Astrocyte of the hippocampus (primary cell): ENCODE results near the gene ITIH1.
"Not testable (repeated sequence)": the region's sequence is repeated elsewhere in the genome, so short reads cannot be mapped to it uniquely, and the experiment has no call there.

ENCODE experiments used
- DNase-seq: peaks from one replicate; pipeline ENCODE4 v3.0.0; 2011; ENCODE audit warnings: low read depth, low spot score

Gene ITIH1, protein sequence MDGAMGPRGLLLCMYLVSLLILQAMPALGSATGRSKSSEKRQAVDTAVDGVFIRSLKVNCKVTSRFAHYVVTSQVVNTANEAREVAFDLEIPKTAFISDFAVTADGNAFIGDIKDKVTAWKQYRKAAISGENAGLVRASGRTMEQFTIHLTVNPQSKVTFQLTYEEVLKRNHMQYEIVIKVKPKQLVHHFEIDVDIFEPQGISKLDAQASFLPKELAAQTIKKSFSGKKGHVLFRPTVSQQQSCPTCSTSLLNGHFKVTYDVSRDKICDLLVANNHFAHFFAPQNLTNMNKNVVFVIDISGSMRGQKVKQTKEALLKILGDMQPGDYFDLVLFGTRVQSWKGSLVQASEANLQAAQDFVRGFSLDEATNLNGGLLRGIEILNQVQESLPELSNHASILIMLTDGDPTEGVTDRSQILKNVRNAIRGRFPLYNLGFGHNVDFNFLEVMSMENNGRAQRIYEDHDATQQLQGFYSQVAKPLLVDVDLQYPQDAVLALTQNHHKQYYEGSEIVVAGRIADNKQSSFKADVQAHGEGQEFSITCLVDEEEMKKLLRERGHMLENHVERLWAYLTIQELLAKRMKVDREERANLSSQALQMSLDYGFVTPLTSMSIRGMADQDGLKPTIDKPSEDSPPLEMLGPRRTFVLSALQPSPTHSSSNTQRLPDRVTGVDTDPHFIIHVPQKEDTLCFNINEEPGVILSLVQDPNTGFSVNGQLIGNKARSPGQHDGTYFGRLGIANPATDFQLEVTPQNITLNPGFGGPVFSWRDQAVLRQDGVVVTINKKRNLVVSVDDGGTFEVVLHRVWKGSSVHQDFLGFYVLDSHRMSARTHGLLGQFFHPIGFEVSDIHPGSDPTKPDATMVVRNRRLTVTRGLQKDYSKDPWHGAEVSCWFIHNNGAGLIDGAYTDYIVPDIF

DNA sequence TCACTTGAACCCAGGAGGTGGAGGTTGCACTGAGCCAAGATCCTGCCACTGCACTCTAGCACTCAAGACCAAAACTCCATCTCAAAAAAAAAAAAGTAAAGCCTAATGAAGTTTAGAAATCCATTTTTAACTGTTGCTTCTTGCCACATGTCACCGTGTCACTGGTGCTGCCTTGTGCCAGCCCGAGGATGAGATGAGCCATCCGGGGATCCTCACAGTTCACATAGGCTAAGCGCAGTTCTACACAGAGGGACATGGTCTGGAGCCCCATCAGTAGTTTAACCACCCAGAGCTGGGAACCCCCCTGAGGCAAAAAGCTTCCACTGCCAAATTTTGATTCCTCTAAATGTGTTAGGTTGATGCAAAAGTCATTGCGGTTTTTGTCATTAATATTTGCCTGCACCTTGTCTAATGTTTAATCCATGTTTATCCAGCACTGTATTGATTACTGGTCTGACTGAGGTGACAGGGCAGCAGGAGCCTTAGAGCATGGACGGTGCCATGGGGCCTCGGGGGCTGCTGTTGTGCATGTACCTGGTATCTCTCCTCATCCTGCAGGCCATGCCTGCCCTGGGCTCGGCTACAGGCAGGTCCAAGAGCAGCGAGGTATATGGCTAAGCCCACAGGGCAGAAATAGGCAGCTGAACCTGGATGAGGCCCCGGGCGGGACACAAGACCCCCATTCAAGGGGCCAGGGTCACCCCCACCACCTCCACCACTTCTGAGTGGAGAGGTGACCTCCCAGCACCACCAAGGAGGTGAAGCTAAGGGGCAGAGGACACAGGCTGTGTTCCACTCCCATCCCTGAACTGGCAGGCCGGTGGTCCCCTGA lies at the start of gene ITIH1:
TSS of gene ITIH1 (plus strand) at position 473 of the 832 bp plus-strand sequence. CDS start at position 490, 17 bp downstream.
- DNase-seq = no peak

DNA sequence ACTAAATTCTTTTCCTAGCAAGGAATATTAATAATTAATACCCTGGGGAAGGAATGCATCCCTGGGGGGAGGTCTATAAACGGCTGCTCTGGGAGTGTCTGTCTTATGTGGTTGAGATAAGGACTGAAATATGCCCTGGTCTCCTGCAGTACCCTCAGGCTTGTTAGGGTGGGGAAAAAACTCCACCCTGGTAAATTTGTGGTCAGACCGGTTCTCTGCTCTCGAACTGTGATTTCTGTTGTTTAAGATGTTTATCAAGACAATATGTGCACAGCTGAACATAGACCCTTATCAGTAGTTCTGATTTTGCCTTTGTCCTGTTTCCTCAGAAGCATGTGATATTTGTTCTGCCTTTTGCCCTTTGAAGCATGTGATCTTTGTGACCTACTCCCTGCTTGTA lies 48.6 kb upstream of the ITIH1 start:
- not testable (repeated sequence) for DNase-seq

DNA sequence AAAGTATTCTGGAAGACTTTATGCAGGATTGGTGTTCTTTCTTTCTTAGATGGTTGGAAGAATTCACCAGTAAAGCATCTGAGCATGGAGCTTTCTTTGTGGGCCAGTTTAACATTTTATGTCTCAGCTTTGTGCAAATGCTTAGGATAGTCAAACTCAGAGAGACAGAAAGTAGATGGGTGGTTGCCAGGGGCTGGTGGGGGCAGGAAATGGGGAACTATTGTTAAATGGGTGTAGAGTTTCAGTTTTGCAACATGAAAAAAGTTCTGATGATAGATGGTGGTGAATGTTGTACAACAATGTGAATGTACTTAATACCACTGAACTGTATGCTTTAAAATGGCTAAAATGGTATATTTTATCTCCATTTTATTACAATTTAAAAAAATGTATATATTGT lies 46.7 kb upstream of the ITIH1 start:
- DNase-seq = no peak

DNA sequence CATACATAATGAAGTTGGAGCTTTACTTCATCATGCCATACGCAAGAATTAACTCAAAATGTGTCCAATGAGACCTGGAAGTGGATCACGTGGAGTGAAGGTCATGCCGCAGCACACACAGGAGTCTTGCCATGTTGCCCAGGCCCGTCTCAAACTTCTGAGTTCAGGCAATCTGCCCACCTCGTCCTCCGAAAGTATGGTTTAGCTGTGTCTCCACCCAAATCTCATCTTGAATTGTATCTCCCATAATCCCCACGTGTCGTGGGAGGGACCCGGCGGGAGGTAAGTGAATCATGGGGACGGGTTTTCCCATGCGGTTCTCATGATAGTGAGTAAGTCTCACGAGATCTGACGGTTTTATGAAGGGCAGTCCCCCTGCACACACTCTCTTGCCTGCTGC lies 45.8 kb upstream of the ITIH1 start:
- DNase-seq = no peak

DNA sequence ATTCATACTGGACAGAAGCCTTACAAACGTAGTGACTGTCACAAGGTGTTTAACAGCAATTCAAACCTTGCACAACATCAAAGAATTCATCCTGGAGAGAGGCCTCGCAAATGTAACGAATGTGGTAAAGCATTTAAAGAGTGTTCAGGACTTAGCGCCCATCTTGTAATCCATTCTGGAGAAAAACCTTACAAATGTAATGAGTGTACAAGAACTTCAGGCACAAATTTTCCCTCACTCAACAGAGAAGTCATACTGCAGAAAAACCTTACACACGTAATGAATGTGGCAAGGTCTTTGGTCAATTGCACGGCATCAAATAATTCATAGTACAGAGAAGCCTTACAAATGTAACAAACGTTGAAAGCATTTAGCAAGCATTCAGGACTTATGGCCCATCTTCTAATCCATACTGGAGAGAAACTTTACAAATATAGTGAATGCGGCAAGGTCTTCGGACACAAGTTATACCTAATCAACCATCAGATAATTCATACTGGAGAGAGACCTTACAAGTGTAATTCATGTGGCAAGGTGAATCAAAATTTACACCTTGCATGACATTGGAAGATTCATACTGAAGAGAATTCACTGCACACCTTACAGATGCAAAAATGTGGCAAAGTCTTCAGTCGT lies 44.0 kb upstream of the ITIH1 start:
- DNase-seq = no peak

DNA sequence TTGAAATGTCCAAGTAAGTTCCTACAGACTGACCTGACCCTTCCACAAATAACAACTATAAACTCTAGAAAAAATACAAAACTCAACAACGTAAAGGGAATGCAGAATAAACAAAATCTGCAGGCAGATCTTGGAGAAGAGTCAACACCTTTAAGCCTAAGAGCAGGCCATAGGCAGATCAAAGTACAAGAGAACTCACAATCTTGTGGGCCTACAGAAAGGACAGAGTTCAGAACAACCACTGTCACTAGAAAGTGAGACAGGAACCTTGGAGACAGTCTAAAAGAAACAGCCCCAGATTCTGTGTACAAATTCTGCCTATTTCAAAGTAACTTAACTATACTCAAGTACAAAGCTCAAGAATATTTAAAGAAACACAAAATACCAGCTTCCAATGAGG lies 37.7 kb upstream of the ITIH1 start:
- no peak for DNase-seq

DNA sequence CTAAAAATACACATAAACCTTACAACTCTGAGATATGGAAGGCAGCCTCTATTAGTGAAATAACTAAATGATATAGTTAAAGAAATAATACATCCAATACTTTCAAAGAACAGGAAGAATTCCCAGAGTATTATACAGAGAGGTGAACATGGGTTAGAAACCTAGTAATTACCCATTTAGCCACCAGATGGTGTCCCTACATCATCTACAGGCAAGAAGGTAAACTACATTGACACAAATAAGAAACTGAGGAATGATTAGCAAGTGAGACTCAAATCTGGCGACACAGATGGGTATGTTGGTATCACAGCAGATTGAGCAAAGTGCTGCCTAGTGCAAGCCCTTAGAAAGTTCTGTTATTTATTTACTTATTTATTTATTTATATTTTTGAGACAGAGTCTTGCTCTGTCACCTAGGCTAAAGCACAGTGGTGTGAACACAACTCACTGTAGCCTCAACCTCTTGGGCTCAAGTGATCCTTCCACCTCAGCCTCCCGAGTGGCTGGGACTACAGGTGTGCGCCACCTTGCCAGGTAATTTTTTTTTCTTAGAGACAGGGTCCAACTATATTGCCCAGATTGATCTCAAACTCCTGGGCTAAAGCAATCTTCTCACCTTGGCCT lies 34.9 kb upstream of the ITIH1 start:
- DNase-seq = peak; percentile 59

DNA sequence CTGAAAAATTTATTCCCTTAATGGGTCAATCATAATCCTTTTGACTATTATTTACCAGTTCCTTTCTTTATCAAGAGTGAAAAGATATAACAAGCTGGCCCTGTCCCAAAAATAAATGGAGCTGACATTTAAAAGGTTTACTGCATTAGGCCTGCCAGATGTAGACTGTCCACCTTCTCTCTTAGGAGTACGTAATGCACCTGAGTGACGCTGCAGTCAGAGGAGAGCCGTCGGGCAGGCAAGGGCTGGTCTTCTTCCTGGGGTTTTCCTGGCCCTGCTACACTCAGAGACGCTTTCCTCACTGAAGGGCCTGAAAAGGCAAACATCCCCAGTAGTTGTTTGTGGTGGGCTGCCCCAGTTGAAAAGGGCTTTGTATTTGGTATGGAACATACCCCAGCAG lies 34.2 kb upstream of the ITIH1 start:
- DNase-seq = no peak

DNA sequence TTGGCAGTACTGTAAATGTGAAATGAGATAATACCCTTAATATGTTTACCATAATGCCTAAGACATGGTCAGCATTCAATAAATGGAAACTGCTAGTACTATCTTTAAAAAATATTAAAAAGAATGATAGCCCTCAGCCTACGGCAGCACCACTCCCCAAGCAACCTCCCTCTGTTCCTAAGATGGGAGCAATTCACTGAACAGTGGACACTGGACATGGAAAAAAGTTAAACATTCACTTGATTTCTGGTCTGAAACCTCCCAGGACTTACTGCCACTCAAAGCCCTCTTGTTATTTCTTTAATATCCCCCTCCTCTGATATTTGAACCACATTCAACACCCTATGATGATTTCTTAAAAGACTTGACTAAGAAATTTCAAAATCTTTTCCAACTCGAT lies 33.7 kb upstream of the ITIH1 start:
- DNase-seq = no peak

DNA sequence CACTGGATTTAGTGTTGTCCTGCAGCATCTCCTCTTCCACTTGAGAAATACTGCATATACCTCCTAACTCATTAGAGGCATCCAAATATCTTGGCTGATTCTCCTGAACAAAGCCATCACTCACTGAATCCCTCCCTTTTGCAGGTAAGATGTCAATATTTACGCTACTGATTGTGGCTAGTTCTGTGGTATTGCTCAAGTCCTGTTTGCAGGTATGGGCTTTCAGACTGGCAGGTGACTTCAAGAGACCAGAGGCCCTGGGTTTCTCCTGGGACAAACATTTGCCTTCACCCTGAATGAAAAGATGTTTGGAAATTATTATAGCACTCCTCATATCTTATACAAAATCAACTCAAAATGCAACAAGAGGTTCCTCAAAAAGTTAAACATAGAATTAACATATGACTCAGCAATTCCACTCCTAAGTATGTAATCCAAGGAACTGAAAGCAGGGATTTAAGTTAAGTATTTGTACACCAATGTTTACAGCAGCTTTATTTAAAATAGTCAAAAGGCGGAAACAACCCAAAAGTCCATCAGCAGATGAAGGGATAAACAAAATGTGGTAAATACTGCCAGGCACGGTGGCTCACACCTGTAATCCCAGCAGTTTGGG lies 25.2 kb upstream of the ITIH1 start:
- DNase-seq = no peak

DNA sequence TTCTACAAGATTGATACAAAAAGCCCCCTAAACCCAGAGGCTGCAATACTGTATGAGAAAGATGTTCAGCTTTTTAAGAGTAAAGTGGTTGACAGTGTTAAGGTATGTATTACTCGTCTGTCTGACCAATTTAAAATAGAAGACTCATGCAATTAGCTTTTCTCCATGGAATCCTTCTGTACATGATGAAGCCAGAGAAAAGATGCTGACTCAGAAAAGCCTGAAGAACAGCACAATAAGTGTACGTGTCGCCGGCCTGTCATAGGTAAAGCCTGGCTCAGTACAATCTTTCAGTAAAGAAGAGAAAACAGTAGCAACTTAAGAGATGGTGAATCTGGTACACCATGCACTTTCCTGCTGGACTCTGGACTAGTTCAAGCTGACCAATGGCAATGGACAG lies 23.0 kb upstream of the ITIH1 start:
- DNase-seq = no peak

DNA sequence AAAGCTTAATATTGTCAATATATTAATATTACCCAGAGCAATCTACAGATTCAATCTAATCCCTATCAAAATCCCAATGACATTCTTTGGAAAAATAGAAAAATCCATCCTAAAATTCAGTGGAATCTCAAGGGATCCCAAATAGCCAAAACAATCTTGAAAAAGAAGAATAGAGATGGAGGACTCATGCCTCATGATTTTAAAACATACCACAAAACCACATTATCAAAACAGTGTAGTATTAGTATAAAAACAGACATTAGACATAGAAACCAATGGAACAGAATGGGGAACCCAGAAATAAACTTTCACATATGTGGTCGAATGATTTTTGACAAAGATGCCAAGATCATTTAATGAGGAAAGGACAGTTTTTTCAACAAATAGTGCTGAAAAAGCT lies 21.3 kb upstream of the ITIH1 start:
- DNase-seq = no peak

DNA sequence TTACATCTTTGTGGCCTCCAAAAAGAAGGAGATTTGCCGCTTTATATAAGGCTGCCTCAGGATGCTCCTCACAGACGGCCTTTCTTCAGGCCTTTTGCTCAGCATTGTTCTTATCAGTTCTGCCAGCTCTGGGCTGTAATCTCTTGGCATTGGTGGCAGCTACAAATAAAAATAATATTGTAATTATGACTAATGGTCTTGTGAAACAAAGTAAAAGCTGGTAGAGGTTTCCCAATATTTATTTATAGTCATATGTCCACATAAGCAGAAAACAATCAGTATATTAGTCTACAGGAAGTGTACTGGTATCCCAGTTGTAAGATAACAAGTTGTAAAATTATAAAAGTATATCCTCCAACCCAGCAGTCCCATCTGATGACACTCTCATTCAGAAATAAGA lies 13.9 kb upstream of the ITIH1 start:
- no peak for DNase-seq

DNA sequence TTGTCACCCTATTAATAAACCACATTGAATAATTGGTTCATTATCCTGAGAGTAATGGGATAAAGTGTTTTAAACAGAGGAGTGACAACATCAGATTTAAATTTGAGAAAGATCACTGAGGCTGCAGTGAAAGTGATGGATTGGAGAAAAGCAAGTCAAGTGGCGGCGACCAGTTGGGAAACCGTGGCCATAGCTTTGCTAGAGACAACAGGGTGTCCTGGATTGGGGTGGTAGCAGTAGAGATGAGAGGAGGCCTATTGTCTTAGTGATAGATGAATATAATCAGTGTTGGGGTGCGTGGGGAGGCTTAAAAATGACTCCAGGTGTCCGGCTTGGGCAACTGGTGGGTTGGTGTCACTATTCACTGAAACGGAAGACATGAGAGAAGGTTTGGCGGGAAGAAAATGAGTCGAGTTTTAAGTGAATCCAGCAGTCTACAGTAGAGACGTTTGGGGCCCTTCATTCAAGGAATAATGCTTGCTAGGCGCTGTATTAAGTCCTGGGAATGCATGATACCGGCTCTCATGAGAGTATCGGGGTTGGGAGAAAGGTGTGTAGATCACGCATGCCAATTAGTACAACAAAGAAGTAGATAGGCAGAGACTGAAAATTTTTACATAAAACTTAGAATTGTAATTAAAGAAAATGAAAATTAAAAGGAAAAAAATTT lies 7.5 kb upstream of the ITIH1 start:
- peak; percentile 21 for DNase-seq

DNA sequence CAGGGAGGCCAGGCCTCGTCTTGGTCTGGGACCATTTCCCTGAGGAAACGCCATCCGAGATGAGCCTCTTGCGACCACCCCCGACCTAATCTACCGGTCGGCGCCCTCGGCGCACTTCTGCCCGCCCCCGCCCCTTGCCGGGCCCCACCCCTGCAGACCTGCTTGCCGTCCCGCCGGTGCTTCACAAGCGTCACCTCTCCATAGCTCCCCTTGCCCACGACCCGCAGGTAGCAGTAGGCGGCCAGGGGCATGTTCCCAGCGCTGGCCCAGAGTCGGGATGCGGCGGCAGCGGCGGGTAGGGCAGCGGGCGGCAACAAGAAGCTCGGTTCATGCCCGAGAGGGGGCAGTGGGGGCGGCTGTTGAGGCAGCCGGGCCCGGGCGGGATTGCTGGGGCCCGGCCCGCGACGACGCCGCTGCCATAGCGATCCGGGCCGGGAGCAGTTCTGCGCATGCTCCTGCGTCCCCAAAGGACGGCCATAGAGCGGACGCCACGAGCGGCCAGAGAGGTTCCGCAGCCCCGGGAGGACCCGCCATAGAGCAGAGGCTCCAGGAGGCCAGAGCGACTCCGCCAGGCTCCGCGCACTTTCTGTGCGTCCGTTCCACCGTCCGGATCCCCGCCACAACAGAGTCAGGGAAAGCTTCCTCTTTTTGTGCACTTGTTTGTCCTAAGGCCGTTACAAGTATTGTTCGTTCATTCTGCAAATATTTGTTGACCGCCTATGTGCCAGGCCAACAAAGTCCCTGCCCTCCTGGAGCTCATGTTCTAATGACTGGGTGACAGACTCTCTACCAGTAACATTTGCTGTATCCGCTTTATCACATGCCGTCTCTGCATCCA lies 6.7 kb upstream of the ITIH1 start, which contains the start of gene NEK4:
TSS of gene NEK4 (minus strand) at position 445 of the 838 bp plus-strand sequence. CDS start at position 251, 194 bp downstream.
- peak; percentile 97 for DNase-seq

DNA sequence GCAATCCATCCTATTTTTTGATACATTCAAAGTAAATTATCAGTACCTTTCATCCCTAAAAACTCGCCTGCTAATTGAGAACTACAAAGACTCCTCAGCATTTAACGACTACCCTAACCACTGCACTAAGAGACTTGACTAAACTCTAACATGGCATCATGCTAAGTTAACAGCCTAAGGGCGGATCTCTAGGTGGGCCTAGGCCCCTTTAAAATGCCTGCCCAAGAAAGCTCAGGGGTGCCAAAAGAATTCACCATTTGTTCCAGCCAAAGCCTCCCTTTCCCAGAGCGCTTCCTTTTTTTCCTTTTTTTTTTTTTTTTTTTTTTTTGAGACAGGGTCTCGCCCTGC lies 6.1 kb upstream of the ITIH1 start:
- no peak for DNase-seq

DNA sequence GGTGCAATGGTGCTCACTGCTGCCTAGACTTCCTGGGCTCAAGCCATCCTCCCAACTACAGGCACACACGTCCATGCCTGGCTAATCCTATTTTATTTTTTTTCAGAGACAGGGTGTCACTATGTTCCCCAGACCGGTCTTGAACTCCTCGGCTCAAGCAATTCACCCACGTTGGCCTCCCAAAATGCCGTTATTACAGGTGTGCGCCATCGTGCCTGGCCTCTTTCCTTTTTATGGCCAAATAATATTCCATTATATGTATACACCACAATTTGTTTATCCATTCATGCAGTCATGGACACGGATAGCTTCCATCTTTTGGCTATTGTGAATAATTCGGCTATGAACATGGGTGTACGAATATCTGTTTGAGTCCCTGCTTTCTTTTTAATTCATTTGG lies 5.7 kb upstream of the ITIH1 start:
- no peak for DNase-seq

DNA sequence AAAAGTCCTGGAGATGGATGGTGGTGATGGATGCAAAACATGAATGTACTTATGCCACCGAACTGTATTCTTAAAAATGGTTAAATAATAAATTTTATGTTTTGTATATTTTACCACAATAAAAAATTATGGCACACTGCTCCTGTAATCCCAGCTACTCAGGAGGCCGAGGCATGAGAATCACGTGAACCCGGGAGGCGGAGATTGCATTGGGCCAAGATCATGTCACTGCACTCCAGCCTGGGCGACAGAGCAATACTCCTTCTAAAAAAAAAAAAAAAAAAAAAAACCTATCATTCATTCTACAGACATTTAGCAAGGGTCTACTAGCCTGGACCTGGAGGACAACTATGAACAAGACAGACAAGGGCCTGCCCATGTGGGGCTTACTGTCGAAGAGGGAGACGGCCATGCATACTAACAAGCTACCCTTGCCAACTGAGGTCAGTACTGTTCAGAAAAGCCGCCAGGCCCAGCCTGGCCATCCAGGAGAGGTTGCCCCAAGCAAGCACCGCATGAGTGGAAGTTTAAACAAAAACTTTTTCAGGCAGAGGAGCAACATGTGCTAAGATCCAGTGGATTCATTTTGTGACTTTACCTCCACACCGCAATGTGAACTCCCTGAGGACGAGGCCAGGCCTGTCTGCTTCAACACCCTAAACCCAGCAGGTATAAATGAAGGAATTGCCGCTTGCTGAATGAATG lies 3.9 kb upstream of the ITIH1 start:
- DNase-seq = no peak
